Vagina (tissue), 1 donor: Measurements from ENCODE around the gene MYO15B. TPM values are rescaled to one million over a fixed set of nuclear protein-coding genes. Genes with fewer than 3 reads are reported as not detected.

Source experiments
- total RNA-seq: library from RNA; depleted of rRNA; stranded (reverse); fragments of >200 nt; gene quantifications from one replicate; pipeline ENCODE4 v1.2.3, GENCODE V29; 2016

The MYO15B gene
- total RNA-seq, 1 donor from 2014 or later: 160 TPM

Other genes with a start within 250 kb of the MYO15B start
- gene GRB2, start 182.1 kb upstream of the MYO15B start, total RNA-seq: 71.9 TPM
- gene TMEM94, start 131.2 kb upstream of the MYO15B start, total RNA-seq: 43.2 TPM
- gene CASKIN2, start 72.3 kb upstream of the MYO15B start, total RNA-seq: 19.9 TPM
- gene TSEN54, start 71.3 kb upstream of the MYO15B start, total RNA-seq: 30.9 TPM
- 44.9 TPM for gene LLGL2, start 62.1 kb upstream of the MYO15B start, total RNA-seq
- 2.2 TPM for gene SMIM5, start 45.6 kb downstream of the MYO15B start, total RNA-seq
- 44.0 TPM for gene RECQL5, start 79.4 kb downstream of the MYO15B start, total RNA-seq
- 79.1 TPM for gene SAP30BP, start 79.5 kb downstream of the MYO15B start, total RNA-seq
- 169 TPM for gene ITGB4, start 133.7 kb downstream of the MYO15B start, total RNA-seq
- gene GALK1, start 177.4 kb downstream of the MYO15B start, total RNA-seq: 18.4 TPM
- gene UNK, start 197.0 kb downstream of the MYO15B start, total RNA-seq: 35.1 TPM